NCI-H446 (cell line): Measurements from ENCODE around the gene GPC6.

Source experiments
- DNase-seq, 2 experiments: peaks; one replicate each; lab custom pipeline; 2025; lab: John Stamatoyannopoulos, UW

GPC6 gene

DNA sequence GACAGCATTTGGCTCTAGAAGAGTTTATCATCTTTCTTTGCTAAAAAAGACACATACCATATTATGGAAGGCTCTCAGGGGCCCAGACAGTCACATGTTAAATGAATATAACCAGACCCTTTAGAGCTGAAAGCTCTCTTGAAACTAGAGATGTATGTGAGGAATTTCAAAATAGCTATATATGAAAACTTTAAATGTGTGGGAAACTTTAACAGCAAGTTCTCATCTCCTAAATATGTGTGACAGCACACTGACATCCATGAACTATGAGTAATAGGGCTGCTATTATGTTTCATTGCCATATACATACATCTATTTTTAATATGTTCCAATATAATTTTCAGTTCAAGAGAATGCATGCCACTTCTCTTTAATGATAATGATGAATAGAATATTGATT lies 509.5 kb downstream of the GPC6 start:
- no peak for DNase-seq

- DNase-seq, result no peak
These were observed 510.3 kb downstream of the GPC6 start for GRCh38 chr13:93736909-93737308.

DNA sequence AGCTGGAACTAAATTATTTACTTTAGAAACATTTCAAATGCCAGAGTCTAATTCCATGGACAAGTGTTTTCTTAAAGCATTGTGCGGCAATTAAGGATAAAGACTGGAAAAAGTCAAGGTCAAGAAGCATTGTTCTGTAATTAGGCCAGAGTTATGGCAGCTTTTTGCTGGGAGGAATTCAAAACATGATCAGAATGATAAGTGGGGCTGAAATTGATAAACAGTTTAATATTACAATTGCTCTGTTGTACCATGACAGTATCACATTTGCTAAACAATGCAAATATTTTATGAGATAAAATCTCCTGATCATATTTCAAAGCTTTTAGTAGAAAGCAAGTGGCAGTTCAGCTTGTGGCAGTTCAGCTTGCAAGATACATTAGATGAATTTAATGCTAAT lies 513.7 kb downstream of the GPC6 start:
- DNase-seq, result no peak

DNA sequence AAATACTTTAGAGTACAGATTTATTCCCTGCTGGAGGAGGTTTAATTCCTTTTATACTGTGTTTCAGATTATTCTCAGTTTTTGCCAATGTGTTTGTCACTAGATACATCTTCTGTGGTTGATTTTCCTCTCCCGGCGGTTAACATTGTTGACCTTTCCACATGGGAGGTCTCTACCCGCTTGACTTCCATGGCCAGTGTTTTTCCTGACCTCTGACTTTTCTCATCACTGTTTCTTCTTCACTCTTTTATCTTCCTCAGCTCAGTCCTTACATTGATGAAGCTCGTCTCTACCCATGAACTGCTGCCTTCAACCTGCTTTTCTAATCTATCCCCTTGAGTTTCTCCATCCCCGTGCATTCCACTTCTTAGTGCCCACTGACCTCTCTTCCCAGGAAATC lies 517.4 kb downstream of the GPC6 start:
- no peak for DNase-seq

GRCh38 chr13:93744886-93745285 lies 518.3 kb downstream of the GPC6 start:
- no peak for DNase-seq

DNA sequence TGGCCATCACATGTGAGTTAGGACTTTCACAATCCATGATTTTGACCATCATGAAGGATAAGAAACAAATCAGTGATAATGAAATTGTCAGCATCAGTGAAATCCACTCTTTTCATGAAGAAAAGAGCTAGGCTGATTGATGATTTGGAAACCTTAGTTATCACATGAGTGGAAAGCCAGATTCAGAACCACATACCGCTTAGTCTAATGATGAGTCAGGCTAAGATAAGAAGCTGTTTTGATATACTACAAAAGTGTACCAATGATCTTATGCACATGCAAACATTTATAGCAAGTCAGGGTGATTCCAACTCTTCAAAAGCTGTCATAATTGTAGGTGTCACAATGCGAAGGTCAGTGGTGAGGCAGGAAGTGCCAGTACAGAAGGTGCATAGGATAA lies 519.3 kb downstream of the GPC6 start:
- no peak for DNase-seq

- DNase-seq, result no peak
These were observed 520.0 kb downstream of the GPC6 start for GRCh38 chr13:93746589-93746988.

- no peak for DNase-seq
These were observed 524.1 kb downstream of the GPC6 start for GRCh38 chr13:93750676-93751075.

GRCh38 chr13:93751117-93751516 lies 524.5 kb downstream of the GPC6 start:
- no peak for DNase-seq

GRCh38 chr13:93752541-93752940 lies 525.9 kb downstream of the GPC6 start:
- DNase-seq, result no peak

DNA sequence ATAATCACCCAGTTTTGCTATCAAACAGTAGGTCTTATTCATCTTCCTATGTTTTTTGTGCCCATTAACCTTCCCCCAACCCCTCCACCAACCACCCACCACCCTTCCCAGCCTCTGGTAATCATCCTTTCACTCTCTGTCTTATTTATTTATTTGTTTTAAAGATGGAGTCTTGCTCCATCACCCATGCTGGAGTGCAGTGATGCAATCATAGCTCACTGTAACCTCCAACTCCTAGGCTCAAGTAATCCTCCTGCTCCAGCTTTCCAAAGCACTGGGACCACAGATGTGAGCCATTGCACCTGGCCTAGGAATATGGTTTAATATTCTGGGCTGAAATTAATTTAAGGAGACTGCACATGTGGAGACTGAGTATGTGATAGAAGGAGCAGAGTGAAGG lies 527.0 kb downstream of the GPC6 start:
- no peak for DNase-seq

- DNase-seq, result no peak
These were observed 528.7 kb downstream of the GPC6 start for GRCh38 chr13:93755341-93755740.

DNA sequence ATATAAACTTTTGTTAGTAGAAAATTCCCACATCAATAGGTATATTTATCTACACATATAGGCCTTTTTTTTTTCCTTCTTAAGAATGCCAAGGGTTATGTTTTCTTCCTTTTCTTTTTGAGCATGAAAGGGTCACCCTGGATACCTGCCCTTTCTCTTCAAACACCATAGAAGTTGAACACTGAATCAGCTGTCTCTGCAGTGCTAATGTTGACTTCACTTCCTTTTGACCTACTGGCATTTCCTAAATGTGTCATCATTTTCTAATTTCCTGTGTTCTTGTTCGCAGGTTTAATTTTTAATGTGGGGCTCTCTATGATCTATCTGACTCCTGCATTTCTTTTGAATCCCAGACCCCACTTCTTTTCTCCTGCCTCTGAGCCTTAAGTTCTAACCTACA lies 532.0 kb downstream of the GPC6 start:
- no peak for DNase-seq

GRCh38 chr13:93762708-93763426 lies 536.3 kb downstream of the GPC6 start:
- no peak for DNase-seq

GRCh38 chr13:93765062-93765461 lies 538.5 kb downstream of the GPC6 start:
- DNase-seq, result no peak

DNA sequence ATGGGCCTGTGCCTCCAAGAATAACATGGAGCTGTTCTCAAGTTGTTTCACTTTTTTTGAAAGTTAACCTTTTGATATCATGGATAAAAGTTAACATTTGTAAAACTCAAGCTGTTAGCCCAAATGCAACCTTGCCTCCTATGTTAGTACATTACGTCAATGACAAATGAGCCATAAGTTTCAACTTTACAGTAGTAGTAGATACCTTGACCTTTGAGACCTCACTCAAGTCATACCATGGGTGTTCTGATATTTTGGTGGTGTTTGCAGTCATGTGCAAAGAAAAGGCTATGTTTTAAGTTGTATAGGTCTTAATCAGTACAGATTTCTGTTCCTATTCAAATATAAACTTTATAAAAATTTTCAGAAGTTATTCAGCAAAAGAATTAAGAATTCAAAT lies 539.2 kb downstream of the GPC6 start:
- no peak for DNase-seq

DNA sequence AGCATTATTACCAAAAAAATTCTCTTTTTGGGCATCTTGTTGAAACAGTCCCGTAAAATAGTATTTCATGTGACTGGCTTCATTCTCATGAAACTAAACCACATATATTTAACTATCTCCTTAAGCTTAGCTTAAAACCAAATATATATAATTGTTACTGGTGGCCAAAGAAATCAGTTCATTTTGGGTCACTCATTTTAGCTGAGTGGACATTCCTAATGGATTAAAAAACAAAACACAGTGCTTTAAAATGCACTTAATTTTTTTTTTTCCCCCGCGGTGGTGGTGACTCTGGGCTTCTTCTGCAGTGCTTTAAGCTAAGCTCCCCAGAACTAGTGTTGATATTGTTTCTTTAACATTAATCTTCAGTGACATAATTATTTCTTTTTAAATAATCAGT lies 540.1 kb downstream of the GPC6 start:
- no peak for DNase-seq

DNA sequence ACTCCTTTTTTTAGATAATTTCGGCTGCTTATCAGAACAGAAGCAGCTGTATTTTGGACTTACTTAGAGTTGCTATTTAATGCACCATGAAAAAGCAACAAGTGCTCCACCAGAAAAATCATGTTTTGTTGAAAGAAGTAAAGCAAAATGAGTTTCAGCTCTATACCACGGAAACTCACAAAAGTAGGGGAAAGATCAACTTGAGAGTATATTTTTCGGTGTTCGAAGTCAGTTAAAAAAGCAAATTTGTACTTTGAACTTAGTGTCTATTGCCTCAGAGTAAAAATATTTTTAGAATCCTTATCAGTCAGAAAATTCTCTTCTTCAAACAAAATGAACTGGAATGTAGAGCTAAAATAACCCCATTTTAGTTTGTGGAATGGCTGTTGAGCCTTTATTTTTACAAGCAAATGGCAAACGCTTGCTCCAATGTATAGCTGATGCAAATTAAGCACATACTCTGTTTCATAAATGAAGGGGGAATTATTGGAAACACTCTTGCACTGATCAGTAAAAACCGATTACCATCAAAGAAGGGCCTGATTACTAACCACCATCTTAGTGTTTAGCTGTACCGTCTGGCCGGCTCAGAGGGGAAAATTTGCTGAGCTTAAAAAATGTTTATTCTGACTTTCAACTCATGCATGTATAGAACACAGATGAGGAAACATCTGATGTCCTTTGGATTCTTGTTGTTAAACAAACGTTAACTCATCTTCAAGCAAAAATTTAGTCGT lies 540.7 kb downstream of the GPC6 start:
- no peak for DNase-seq

DNA sequence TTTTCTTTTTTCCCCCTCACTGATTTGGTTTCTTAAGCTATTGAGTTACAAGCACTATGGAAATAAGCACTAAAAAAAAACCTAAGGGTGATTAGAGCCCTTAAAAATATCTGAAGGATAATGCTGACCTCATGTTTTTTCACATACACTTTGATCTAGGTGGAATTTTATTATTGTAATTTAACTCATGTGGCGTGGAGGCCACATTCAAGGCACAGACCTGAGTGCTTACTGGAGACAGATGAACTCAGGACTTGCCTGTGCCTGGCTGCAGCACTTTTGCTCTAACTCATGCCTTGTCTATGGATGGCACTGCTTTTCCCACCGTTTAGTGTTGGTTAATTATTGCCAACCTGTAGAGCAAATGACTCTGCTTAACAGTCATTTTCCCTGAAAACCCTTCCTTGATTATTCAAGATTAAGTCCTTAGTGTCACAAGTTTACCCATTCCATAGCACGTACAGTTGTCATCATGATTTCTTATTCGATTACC lies 541.4 kb downstream of the GPC6 start:
- no peak for DNase-seq

GRCh38 chr13:93769101-93769500 lies 542.5 kb downstream of the GPC6 start:
- no peak for DNase-seq

DNA sequence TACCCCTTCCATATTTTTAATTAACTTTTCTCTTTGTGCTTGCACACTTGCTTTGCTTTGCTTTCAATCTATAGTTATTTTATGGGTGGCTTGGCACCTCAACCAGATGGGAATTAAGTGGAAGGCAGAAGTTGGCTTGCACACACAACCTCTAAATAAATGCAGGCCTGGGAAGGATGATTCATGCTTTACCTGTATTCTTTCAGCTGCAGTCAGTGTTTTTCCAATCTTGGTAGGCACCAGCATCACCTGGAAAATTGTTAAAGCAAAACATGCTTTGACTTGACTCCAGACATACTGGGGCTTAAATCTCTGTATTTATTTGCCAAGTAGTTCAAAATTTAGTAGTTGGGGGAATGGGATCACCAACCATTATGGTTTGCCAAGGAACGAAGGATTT lies 543.0 kb downstream of the GPC6 start:
- DNase-seq, result no peak

GRCh38 chr13:93771227-93771626 lies 544.6 kb downstream of the GPC6 start:
- DNase-seq, result no peak

DNA sequence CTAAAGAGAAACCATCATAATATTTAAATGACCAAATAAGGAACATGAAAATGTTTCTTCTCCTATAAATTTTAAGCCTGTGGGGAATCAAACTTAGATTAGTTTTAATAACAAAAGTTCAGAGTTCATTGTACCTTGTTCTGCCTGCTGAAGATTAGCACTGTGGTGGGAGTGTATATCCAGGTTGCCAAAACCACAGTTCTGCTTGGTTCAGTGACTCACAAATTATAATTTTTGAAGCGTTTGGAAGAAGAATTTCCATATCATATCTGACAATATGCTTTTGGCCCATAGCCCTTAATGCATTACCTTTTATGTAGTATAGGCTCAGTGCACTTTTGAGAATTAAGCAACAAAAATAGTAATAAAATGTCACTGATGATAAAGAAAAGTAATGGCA lies 545.2 kb downstream of the GPC6 start:
- DNase-seq, result no peak

- no peak for DNase-seq
These were observed 547.9 kb downstream of the GPC6 start for GRCh38 chr13:93774506-93774905.
